ENCODE data around the gene VANGL2. TPM values are rescaled to one million over a fixed set of nuclear protein-coding genes. Genes with fewer than 3 reads are reported as not detected.

The VANGL2 gene
- polyA plus RNA-seq, 1 donor from 2014 or later, result 22.6 TPM

DNA sequence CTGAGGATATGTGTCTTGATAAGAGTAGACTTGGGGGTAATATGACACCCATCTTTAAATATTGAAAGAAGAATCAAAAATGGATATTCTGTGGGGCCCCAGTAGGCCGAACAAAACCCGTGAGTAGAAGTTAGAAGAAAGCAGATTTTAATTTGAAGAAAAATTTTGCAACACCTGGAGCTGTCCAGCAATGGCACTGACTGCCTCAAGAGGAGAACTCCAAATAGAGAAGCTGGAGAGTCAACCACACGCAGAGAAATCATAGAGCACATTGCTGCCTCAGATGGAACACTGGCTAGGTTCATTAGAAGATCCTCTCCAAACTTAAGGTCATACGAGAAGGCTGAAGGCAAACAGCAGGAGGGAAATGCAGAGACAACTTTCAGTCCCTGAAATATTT is 26.7 kb upstream of the VANGL2 start:
- Histone ChIP-seq H3K36me3 (ENCODE audit: insufficient read depth, low read length) (no peaks in the 10 kb centered on the region), H3K4me3 (ENCODE audit: low read length) (no peak overlapping the region), H4K20me1 (ENCODE audit: insufficient read depth) (no peaks in the 10 kb centered on the region), H3K9me3 (ENCODE audit: low read length) (no peaks in the 10 kb centered on the region), H3K79me2 (replicated peaks; ENCODE audit: insufficient read depth, low read length) (no peaks in the 10 kb centered on the region), H3K27me3 (ENCODE audit: insufficient read depth, low read depth, low read length) (no peaks in the 10 kb centered on the region), H3K9ac (ENCODE audit: low read length) (no peak overlapping the region), H3K27ac (ENCODE audit: low read length) (no peak overlapping the region), H3K9me2 (ENCODE audit: insufficient read depth, low read length) (no peaks in the 10 kb centered on the region), H3K4me2 (ENCODE audit: low read length) (no peak overlapping the region), H3F3A (ENCODE audit: insufficient read depth, low read length, poor library complexity, severe bottlenecking) (no peaks in the 10 kb centered on the region), H2AFZ (ENCODE audit: low read depth, low read length) (no peak overlapping the region)
- TF ChIP-seq EP300 (conservative IDR thresholded peaks at IDR 0.05; ENCODE audit: poor library complexity, severe bottlenecking), result no peak
- TF ChIP-seq EZH2 (IDR thresholded peaks at IDR 0.05; ENCODE audit: borderline replicate concordance, insufficient read depth, low read length, poor library complexity, severe bottlenecking), result no peak
- TF ChIP-seq, protein P1, sequence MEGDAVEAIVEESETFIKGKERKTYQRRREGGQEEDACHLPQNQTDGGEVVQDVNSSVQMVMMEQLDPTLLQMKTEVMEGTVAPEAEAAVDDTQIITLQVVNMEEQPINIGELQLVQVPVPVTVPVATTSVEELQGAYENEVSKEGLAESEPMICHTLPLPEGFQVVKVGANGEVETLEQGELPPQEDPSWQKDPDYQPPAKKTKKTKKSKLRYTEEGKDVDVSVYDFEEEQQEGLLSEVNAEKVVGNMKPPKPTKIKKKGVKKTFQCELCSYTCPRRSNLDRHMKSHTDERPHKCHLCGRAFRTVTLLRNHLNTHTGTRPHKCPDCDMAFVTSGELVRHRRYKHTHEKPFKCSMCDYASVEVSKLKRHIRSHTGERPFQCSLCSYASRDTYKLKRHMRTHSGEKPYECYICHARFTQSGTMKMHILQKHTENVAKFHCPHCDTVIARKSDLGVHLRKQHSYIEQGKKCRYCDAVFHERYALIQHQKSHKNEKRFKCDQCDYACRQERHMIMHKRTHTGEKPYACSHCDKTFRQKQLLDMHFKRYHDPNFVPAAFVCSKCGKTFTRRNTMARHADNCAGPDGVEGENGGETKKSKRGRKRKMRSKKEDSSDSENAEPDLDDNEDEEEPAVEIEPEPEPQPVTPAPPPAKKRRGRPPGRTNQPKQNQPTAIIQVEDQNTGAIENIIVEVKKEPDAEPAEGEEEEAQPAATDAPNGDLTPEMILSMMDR (IDR thresholded peaks at IDR 0.05; ENCODE audit: poor library complexity, severe bottlenecking), result no peak
- TF ChIP-seq, protein P2, sequence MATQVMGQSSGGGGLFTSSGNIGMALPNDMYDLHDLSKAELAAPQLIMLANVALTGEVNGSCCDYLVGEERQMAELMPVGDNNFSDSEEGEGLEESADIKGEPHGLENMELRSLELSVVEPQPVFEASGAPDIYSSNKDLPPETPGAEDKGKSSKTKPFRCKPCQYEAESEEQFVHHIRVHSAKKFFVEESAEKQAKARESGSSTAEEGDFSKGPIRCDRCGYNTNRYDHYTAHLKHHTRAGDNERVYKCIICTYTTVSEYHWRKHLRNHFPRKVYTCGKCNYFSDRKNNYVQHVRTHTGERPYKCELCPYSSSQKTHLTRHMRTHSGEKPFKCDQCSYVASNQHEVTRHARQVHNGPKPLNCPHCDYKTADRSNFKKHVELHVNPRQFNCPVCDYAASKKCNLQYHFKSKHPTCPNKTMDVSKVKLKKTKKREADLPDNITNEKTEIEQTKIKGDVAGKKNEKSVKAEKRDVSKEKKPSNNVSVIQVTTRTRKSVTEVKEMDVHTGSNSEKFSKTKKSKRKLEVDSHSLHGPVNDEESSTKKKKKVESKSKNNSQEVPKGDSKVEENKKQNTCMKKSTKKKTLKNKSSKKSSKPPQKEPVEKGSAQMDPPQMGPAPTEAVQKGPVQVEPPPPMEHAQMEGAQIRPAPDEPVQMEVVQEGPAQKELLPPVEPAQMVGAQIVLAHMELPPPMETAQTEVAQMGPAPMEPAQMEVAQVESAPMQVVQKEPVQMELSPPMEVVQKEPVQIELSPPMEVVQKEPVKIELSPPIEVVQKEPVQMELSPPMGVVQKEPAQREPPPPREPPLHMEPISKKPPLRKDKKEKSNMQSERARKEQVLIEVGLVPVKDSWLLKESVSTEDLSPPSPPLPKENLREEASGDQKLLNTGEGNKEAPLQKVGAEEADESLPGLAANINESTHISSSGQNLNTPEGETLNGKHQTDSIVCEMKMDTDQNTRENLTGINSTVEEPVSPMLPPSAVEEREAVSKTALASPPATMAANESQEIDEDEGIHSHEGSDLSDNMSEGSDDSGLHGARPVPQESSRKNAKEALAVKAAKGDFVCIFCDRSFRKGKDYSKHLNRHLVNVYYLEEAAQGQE (IDR thresholded peaks at IDR 0.05; ENCODE audit: borderline replicate concordance), result no peak
- no peak for TF ChIP-seq TAF1 (IDR thresholded peaks at IDR 0.05; ENCODE audit: low read depth)
- TF ChIP-seq MXI1 (conservative IDR thresholded peaks at IDR 0.05; ENCODE audit: poor library complexity, severe bottlenecking), result no peak
- TF ChIP-seq SMC3 (conservative IDR thresholded peaks at IDR 0.05; ENCODE audit: poor library complexity), result no peak

DNA sequence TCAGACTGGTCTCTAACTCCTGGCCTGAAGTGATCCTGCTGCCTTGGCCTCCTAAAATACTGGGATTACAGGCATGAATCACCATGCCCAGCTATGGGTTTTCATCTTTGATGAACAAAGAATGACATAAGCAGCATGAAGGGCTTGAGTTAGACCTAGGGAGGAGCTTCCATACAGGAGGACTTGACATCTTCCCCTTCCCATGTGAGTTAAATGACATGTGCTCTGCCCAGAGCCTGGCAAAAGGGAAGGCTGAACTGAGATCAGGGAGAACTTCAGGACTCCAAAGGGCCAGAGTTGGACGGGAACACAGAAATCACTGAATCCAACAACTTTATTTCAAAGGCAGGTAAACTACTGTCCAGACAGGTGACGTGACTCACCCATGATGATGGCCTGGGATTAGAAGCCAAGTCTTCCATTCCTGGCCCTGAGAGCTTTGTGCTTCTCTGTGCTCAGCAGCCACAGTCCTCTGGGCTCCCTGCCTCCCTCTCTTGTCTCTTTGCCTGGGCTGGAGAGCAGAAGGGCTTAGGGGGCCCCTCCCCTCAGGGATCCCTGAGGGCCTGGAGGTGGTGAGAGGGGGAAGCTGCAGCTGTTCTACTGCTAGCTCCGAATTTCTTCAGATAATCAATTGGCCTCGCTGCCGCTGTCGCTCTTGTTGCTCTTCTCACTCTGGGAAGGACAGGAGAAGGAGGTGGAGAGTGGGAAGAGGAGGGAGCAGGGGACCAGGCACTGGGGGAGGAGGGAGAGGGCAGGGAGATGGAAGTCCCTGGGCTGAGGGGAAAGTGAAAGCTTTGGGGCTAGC is 25.9 kb upstream of the VANGL2 start:
- Histone ChIP-seq H3K27me3 (ENCODE audit: insufficient read depth, low read depth, low read length) (no peaks in the 10 kb centered on the region), H3K27ac (ENCODE audit: low read length) (no peak overlapping the region), H2AFZ (ENCODE audit: low read depth, low read length) (no peak overlapping the region), H3K36me3 (ENCODE audit: insufficient read depth, low read length) (no peaks in the 10 kb centered on the region), H3K9me2 (ENCODE audit: insufficient read depth, low read length) (no peaks in the 10 kb centered on the region), H3K79me2 (replicated peaks; ENCODE audit: insufficient read depth, low read length) (no peaks in the 10 kb centered on the region), H3F3A (ENCODE audit: insufficient read depth, low read length, poor library complexity, severe bottlenecking) (no peaks in the 10 kb centered on the region), H3K9ac (ENCODE audit: low read length) (no peak overlapping the region), H4K20me1 (ENCODE audit: insufficient read depth) (no peaks in the 10 kb centered on the region), H3K4me2 (ENCODE audit: low read length) (no peak overlapping the region), H3K4me3 (ENCODE audit: low read length) (no peak overlapping the region), H3K9me3 (ENCODE audit: low read length) (no peaks in the 10 kb centered on the region)
- TF ChIP-seq, protein P1 (IDR thresholded peaks at IDR 0.05; ENCODE audit: poor library complexity, severe bottlenecking), result no peak
- TF ChIP-seq POLR2AphosphoS5 (IDR thresholded peaks at IDR 0.05) (no peak), MXI1 (conservative IDR thresholded peaks at IDR 0.05; ENCODE audit: poor library complexity, severe bottlenecking) (no peak), TAF1 (IDR thresholded peaks at IDR 0.05; ENCODE audit: low read depth) (no peak), SMC3 (conservative IDR thresholded peaks at IDR 0.05; ENCODE audit: poor library complexity) (no peak), EZH2 (IDR thresholded peaks at IDR 0.05; ENCODE audit: borderline replicate concordance, insufficient read depth, low read length, poor library complexity, severe bottlenecking) (no peak), RAD21 (conservative IDR thresholded peaks at IDR 0.05) (no peak), EP300 (conservative IDR thresholded peaks at IDR 0.05; ENCODE audit: poor library complexity, severe bottlenecking) (no peak)
- TF ChIP-seq, protein P2 (IDR thresholded peaks at IDR 0.05; ENCODE audit: borderline replicate concordance), result no peak

All from neural cell (in vitro differentiated cells).